ENCODE measurements around the gene RAP1GAP2.

The RAP1GAP2 gene

GRCh38 chr17:2796164-2797125 is at the start of gene RAP1GAP2:
TSS of gene RAP1GAP2 (plus strand) at chr17:2796438. CDS start at chr17:2796528, 90 bp downstream.
- DNase-seq (ENCODE audit: low spot score): peak; percentile 63
- Mint-ChIP-seq H3K9me3 (no peaks in the 10 kb centered on the region), H3K4me3 (peak within 1 kb of the TSS; percentile 91), H3K4me1 (ENCODE audit: low read depth) (peaks cover 66% of the 10 kb centered on the region), H3K27me3 (ENCODE audit: low read depth) (peaks cover 19% of the 10 kb centered on the region), H3K36me3 (ENCODE audit: low read depth) (peaks cover 41% of the 10 kb centered on the region), H3K27ac (peak within 1 kb of the TSS; percentile 60)

- H3K27me3 Mint-ChIP-seq (ENCODE audit: low read depth): peaks cover 47% of the 10 kb centered on the region
Observed at GRCh38 chr17:2749058-2749783, 47.0 kb upstream of the RAP1GAP2 start, which contains the start of gene CCDC92B. TSS of gene CCDC92B (minus strand) at chr17:2749652. CDS start at chr17:2735145, 14,507 bp downstream.

DNA sequence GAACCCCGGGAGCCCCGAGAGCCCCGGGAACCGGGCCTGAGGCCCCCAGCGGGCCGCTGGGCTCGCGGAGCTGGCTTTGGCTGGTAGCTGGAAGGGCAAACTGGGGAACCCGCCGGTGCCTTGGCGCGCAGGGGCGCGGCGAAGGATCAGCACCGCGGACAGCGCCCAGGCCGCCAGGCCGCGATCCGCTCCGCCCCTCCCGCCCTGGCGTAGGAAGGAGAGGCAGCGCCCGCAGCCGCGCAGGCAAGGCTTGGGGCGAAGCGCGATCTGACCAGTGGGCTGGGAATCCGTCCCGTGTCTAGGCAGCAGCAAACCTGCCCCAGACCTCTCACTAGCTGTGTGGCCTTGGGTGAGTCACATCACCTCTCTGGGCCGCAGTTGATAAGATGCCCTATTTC is 46.5 kb upstream of the RAP1GAP2 start:
- Mint-ChIP-seq H3K4me1 (ENCODE audit: low read depth) (no peaks in the 10 kb centered on the region), H3K27me3 (ENCODE audit: low read depth) (peaks cover 47% of the 10 kb centered on the region), H3K27ac (no peak overlapping the region), H3K9me3 (no peaks in the 10 kb centered on the region), H3K4me3 (no peak overlapping the region), H3K36me3 (ENCODE audit: low read depth) (no peaks in the 10 kb centered on the region)
- DNase-seq (ENCODE audit: low spot score): peak; percentile 77

More at GRCh38 chr17:2749058-2749783, 47.0 kb upstream of the RAP1GAP2 start, which contains the start of gene CCDC92B:
- no peaks in the 10 kb centered on the region for H3K9me3 Mint-ChIP-seq
- no peaks in the 10 kb centered on the region for H3K4me1 Mint-ChIP-seq (ENCODE audit: low read depth)
- H3K4me3 Mint-ChIP-seq: no peak within 1 kb of the TSS
- H3K27ac Mint-ChIP-seq: no peak within 1 kb of the TSS
- no peaks in the 10 kb centered on the region for H3K36me3 Mint-ChIP-seq (ENCODE audit: low read depth)
- DNase-seq (ENCODE audit: low spot score): no peak

DNA sequence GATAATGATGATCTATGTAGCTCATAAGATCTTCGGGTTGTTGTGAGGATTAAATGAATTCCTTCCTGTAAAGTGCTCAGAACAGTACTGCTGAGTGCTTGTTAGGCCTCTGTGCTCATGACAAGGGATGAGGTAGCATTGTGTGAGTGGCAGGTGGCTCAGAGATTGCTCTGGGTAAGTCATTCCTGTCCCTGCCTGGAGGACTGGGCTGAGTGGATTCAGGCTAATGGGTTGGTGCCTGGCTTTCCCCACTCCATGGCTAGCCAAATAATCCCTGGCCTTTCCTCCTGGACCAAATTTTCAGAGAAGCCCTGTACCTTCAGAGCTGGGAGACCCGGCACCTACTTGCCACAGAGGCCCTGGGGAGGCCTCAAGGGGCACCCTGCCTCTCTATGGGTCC is 45.5 kb upstream of the RAP1GAP2 start:
- H3K27ac Mint-ChIP-seq: no peak overlapping the region
- H3K4me3 Mint-ChIP-seq: no peak overlapping the region
- H3K27me3 Mint-ChIP-seq (ENCODE audit: low read depth): peaks cover 48% of the 10 kb centered on the region
- no peak for DNase-seq (ENCODE audit: low spot score)
- H3K9me3 Mint-ChIP-seq: no peaks in the 10 kb centered on the region
- no peaks in the 10 kb centered on the region for H3K4me1 Mint-ChIP-seq (ENCODE audit: low read depth)
- no peaks in the 10 kb centered on the region for H3K36me3 Mint-ChIP-seq (ENCODE audit: low read depth)

GRCh38 chr17:2751491-2751890 is 44.7 kb upstream of the RAP1GAP2 start:
- H3K27ac Mint-ChIP-seq: no peak overlapping the region
- no peaks in the 10 kb centered on the region for H3K36me3 Mint-ChIP-seq (ENCODE audit: low read depth)
- peaks cover 51% of the 10 kb centered on the region for H3K27me3 Mint-ChIP-seq (ENCODE audit: low read depth)
- no peak for DNase-seq (ENCODE audit: low spot score)
- H3K4me1 Mint-ChIP-seq (ENCODE audit: low read depth): no peaks in the 10 kb centered on the region
- H3K4me3 Mint-ChIP-seq: no peak overlapping the region
- no peaks in the 10 kb centered on the region for H3K9me3 Mint-ChIP-seq

- Mint-ChIP-seq H3K4me1 (ENCODE audit: low read depth) (no peaks in the 10 kb centered on the region), H3K36me3 (ENCODE audit: low read depth) (no peaks in the 10 kb centered on the region), H3K27ac (no peak overlapping the region), H3K9me3 (no peaks in the 10 kb centered on the region), H3K4me3 (no peak overlapping the region), H3K27me3 (ENCODE audit: low read depth) (peaks cover 45% of the 10 kb centered on the region)
- DNase-seq (ENCODE audit: low spot score): no peak
Observed at GRCh38 chr17:2755891-2756724, 40.1 kb upstream of the RAP1GAP2 start.

DNA sequence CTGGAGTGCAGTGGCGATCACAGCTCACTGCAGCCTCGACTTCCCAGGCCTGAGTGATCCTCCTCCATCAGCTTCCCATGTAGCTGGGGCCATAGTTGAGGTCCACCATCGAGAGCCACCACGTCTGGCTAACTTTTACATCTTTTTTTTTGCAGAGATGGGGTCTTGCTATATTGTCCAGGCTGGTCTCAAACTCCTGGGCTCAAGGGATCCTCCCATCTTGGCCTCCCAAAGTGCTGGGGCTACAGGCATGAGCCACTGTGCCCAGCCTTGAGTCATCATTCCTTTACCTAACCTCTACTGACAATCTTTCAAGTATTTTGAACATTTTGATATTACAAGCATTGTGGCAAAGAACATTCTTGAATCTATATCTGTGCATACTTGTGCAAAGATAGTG is 37.4 kb upstream of the RAP1GAP2 start:
- no peaks in the 10 kb centered on the region for H3K4me1 Mint-ChIP-seq (ENCODE audit: low read depth)
- no peak for DNase-seq (ENCODE audit: low spot score)
- H3K9me3 Mint-ChIP-seq: no peaks in the 10 kb centered on the region
- no peaks in the 10 kb centered on the region for H3K36me3 Mint-ChIP-seq (ENCODE audit: low read depth)
- peaks cover 34% of the 10 kb centered on the region for H3K27me3 Mint-ChIP-seq (ENCODE audit: low read depth)
- H3K27ac Mint-ChIP-seq: no peak overlapping the region
- H3K4me3 Mint-ChIP-seq: no peak overlapping the region

GRCh38 chr17:2770129-2770528 is 26.1 kb upstream of the RAP1GAP2 start:
- H3K27me3 Mint-ChIP-seq (ENCODE audit: low read depth): peaks cover 17% of the 10 kb centered on the region
- peaks cover 1% of the 10 kb centered on the region for H3K4me1 Mint-ChIP-seq (ENCODE audit: low read depth)
- no peak for DNase-seq (ENCODE audit: low spot score)
- no peak overlapping the region for H3K4me3 Mint-ChIP-seq
- H3K36me3 Mint-ChIP-seq (ENCODE audit: low read depth): no peaks in the 10 kb centered on the region
- H3K9me3 Mint-ChIP-seq: no peaks in the 10 kb centered on the region
- no peak overlapping the region for H3K27ac Mint-ChIP-seq

DNA sequence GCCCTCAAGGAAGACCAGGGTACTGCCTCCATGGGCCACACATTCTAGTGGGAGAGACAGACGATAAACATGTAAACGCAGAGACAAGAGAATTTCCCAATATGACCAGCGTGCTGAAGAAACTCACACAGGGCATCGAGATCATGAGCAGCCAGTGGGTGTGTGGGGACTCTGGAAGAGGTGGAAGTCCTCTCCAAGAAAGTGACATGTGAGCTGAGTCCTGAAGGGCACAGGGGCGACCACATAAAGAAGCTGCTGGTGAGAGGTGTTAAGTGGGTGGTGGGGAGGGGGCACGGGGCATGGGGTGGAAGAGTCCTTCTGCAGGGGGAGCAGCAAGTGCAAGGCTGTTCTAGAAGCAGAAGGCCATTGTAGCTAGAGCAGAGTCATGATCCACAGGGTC is 21.0 kb upstream of the RAP1GAP2 start:
- H3K9me3 Mint-ChIP-seq: no peaks in the 10 kb centered on the region
- H3K27ac Mint-ChIP-seq: no peak overlapping the region
- H3K36me3 Mint-ChIP-seq (ENCODE audit: low read depth): no peaks in the 10 kb centered on the region
- H3K4me3 Mint-ChIP-seq: no peak overlapping the region
- no peaks in the 10 kb centered on the region for H3K4me1 Mint-ChIP-seq (ENCODE audit: low read depth)
- DNase-seq (ENCODE audit: low spot score): no peak
- peaks cover 46% of the 10 kb centered on the region for H3K27me3 Mint-ChIP-seq (ENCODE audit: low read depth)

DNA sequence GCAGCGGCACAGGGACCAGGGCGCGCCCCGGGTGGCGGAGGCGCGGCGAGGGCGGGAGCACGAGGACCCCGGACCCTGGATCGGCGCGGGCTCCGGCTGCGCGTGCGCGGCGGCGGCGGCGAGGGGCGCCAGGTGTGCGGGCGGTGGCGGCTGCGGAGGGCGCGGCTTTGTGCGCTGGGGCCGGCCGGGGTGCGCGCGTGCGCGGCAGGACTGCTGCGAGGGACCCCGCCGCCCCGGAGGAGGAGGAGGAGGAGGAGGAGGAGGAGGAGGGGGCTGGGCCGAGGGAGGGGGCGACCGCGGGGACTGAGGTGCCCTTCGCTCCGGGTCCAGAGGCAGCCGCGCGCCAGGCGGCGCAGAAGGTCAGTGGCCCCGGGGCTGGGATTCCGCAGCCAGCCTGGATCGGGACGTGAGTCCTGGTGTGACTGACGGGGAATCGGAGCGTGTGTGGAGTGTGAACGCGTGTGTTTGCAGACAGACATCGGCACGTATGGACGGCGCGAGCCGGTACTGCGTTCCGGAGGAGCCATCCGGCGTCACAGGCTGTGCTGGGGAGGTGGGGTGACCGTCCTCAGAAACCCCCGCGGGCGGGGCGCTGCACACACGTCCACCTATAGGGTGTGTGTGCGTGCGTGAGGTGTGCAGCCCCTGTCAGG is 19.5 kb upstream of the RAP1GAP2 start:
- Mint-ChIP-seq H3K9me3 (no peaks in the 10 kb centered on the region), H3K27ac (no peak overlapping the region), H3K4me1 (ENCODE audit: low read depth) (no peaks in the 10 kb centered on the region), H3K27me3 (ENCODE audit: low read depth) (peaks cover 49% of the 10 kb centered on the region), H3K36me3 (ENCODE audit: low read depth) (no peaks in the 10 kb centered on the region), H3K4me3 (no peak overlapping the region)
- DNase-seq (ENCODE audit: low spot score): no peak

GRCh38 chr17:2777242-2777867 is 18.9 kb upstream of the RAP1GAP2 start:
- Mint-ChIP-seq H3K27ac (no peak overlapping the region), H3K36me3 (ENCODE audit: low read depth) (no peaks in the 10 kb centered on the region), H3K9me3 (no peaks in the 10 kb centered on the region), H3K4me3 (no peak overlapping the region), H3K27me3 (ENCODE audit: low read depth) (peaks cover 49% of the 10 kb centered on the region), H3K4me1 (ENCODE audit: low read depth) (no peaks in the 10 kb centered on the region)
- no peak for DNase-seq (ENCODE audit: low spot score)

- no peaks in the 10 kb centered on the region for H3K36me3 Mint-ChIP-seq (ENCODE audit: low read depth)
- DNase-seq (ENCODE audit: low spot score): no peak
- H3K27ac Mint-ChIP-seq: no peak overlapping the region
- H3K4me3 Mint-ChIP-seq: no peak overlapping the region
- no peaks in the 10 kb centered on the region for H3K9me3 Mint-ChIP-seq
- H3K27me3 Mint-ChIP-seq (ENCODE audit: low read depth): peaks cover 40% of the 10 kb centered on the region
- H3K4me1 Mint-ChIP-seq (ENCODE audit: low read depth): no peaks in the 10 kb centered on the region
Observed at GRCh38 chr17:2778489-2778888, 17.7 kb upstream of the RAP1GAP2 start.

- no peak overlapping the region for H3K27ac Mint-ChIP-seq
- no peak for DNase-seq (ENCODE audit: low spot score)
- no peaks in the 10 kb centered on the region for H3K9me3 Mint-ChIP-seq
- no peaks in the 10 kb centered on the region for H3K4me1 Mint-ChIP-seq (ENCODE audit: low read depth)
- peaks cover 35% of the 10 kb centered on the region for H3K27me3 Mint-ChIP-seq (ENCODE audit: low read depth)
- H3K36me3 Mint-ChIP-seq (ENCODE audit: low read depth): no peaks in the 10 kb centered on the region
- H3K4me3 Mint-ChIP-seq: no peak overlapping the region
Observed at GRCh38 chr17:2779545-2779944, 16.7 kb upstream of the RAP1GAP2 start.

Measured in T-helper 2 cell treated with Interferon-gamma antibody and Interleukin-4, amounts not matched to agents 5 μg/mL and 100 μg/mL, for 36 hours (primary cell).